RWPE1 (cell line): ENCODE measurements around the gene SARS2.

ENCODE experiments used
- CTCF ChIA-PET: fragments of 350-600 bp; sonication (Branson Sonifier 250); formaldehyde crosslinking; extraction: SDS; loops from one replicate; lab custom pipeline; 2021; lab: Yijun Ruan, JAX
- POLR2A ChIA-PET: fragments of 400-600 bp; formaldehyde crosslinking; extraction: SDS; loops from one replicate; lab custom pipeline; 2020; ENCODE audit warnings: antibody characterized with exemption; ENCODE audit not compliant: low non-redundant PET; lab: Yijun Ruan, JAX
- DNase-seq: peaks from one replicate; pipeline ENCODE4 v3.0.0; 2012; ENCODE audit warnings: low spot score
- H3K27ac ChIP-seq: fragments of 450-650 bp; 2 replicates; pipeline ENCODE4 v1.5.1; 2017
- CTCF ChIP-seq: fragments of 450-650 bp; conservative IDR thresholded peaks from 2 replicates; pipeline ENCODE4 v1.5.1; 2017; ENCODE audit warnings: low read depth, mild to moderate bottlenecking

Gene SARS2

GRCh38 chr19:38959618-38960017 is 29.1 kb upstream of the SARS2 start:
- DNase-seq: no peak
- ChIA-PET POLR2A (no interaction called here), CTCF (interaction anchor here (0.7 kb wide), 1 partner anchor 17 kb away, joined by 3 read pairs; no protein-coding TSS in a partner anchor)
- H3K27ac ChIP-seq: no peak overlapping the region
- TF ChIP-seq CTCF: no peak

GRCh38 chr19:38958301-38958700 is 27.7 kb upstream of the SARS2 start:
- ChIA-PET CTCF (no interaction called here), POLR2A (no interaction called here)
- TF ChIP-seq CTCF: no peak
- DNase-seq: no peak
- H3K27ac ChIP-seq: no peak overlapping the region

- no peak for TF ChIP-seq CTCF
- CTCF ChIA-PET: interaction anchor here (0.6 kb wide), 2 partner anchors 118 to 318 kb away, joined by 6 read pairs; no protein-coding TSS in a partner anchor
- no peak for DNase-seq
- POLR2A ChIA-PET: no interaction called here
- H3K27ac ChIP-seq: no peak overlapping the region
Observed at GRCh38 chr19:38956264-38956663, 25.7 kb upstream of the SARS2 start.

GRCh38 chr19:38953677-38954076 is 23.1 kb upstream of the SARS2 start:
- ChIA-PET POLR2A (interaction anchor here (0.6 kb wide), 1 partner anchor 710 kb away, joined by 4 read pairs; no protein-coding TSS in a partner anchor), CTCF (interaction anchor here (1.4 kb wide), 1 partner anchor 9 kb away, joined by 4 read pairs; no protein-coding TSS in a partner anchor)
- no peak for DNase-seq
- no peak overlapping the region for H3K27ac ChIP-seq
- no peak for TF ChIP-seq CTCF

GRCh38 chr19:38952395-38953165 is 22.0 kb upstream of the SARS2 start:
- no peak for DNase-seq
- ChIA-PET CTCF (interaction anchor here (0.7 to 1.4 kb wide), 2 partner anchors 10 to 159 kb away, joined by 3 to 4 read pairs; no protein-coding TSS in a partner anchor), POLR2A (no interaction called here)
- TF ChIP-seq CTCF: no peak
- no peak overlapping the region for H3K27ac ChIP-seq

- H3K27ac ChIP-seq: no peak overlapping the region
- POLR2A ChIA-PET: no interaction called here
- TF ChIP-seq CTCF: no peak
- no peak for DNase-seq
- CTCF ChIA-PET: no interaction called here
Observed at GRCh38 chr19:38951187-38951586, 20.6 kb upstream of the SARS2 start.
